Immature natural killer cell (primary cell): ENCODE data around the gene FREM3. TPM values are rescaled to one million over a fixed set of nuclear protein-coding genes. Genes with fewer than 3 reads are reported as not detected.
A peak's percentile ranks its signal among the peaks of the same experiment; 100 is the strongest.
"Not testable (repeated sequence)": the region's sequence is repeated elsewhere in the genome, so short reads cannot be mapped to it uniquely, and the experiment has no call there.

Source experiments
- DNase-seq, 3 donors: peaks; one replicate each; pipeline ENCODE4 v3.0.0; 2022; ENCODE audit warnings: mixed read lengths in 1 of 3
- H3K27ac Mint-ChIP-seq, 6 donors: one replicate each; pipeline ENCODE4 v1.8.0; 2020; ENCODE audit warnings: mixed read lengths in 6 of 6, mild to moderate bottlenecking in 5 of 6, inconsistent platforms in 4 of 6, moderate library complexity in 3 of 6
- H3K27me3 Mint-ChIP-seq, 3 donors: one replicate each; pipeline ENCODE4 v1.8.0; 2020 to 2021; ENCODE audit warnings: low read depth in 3 of 3, mild to moderate bottlenecking in 3 of 3, mixed read lengths in 3 of 3, moderate library complexity in 3 of 3, inconsistent platforms in 1 of 3
- H3K36me3 Mint-ChIP-seq, 3 donors: one replicate each; pipeline ENCODE4 v1.8.0; 2020; ENCODE audit warnings: mixed read lengths in 3 of 3, inconsistent platforms in 2 of 3, mild to moderate bottlenecking in 2 of 3
- H3K4me1 Mint-ChIP-seq, 2 donors: one replicate each; pipeline ENCODE4 v1.8.0; 2020; ENCODE audit warnings: inconsistent platforms in 2 of 2, mild to moderate bottlenecking in 2 of 2, mixed read lengths in 2 of 2, moderate library complexity in 1 of 2
- H3K4me3 Mint-ChIP-seq, 5 donors: one replicate each; pipeline ENCODE4 v1.8.0; 2020; ENCODE audit warnings: mild to moderate bottlenecking in 5 of 5, mixed read lengths in 5 of 5, inconsistent platforms in 3 of 5, moderate library complexity in 3 of 5
- H3K9me3 Mint-ChIP-seq, 6 donors: one replicate each; pipeline ENCODE4 v1.8.0; 2020; ENCODE audit warnings: mild to moderate bottlenecking in 6 of 6, mixed read lengths in 6 of 6, inconsistent platforms in 4 of 6, moderate library complexity in 3 of 6
- polyA plus RNA-seq, 3 donors: library from polyadenylated mRNA; unstranded; fragments of 300-500 nt; fragmentation: Illumina TruSeq; gene quantifications; one replicate each; pipeline ENCODE4 v1.2.3, GENCODE V29; 2021

Gene FREM3
- polyA plus RNA-seq, 3 donors from 2014 or later = not detected

DNA sequence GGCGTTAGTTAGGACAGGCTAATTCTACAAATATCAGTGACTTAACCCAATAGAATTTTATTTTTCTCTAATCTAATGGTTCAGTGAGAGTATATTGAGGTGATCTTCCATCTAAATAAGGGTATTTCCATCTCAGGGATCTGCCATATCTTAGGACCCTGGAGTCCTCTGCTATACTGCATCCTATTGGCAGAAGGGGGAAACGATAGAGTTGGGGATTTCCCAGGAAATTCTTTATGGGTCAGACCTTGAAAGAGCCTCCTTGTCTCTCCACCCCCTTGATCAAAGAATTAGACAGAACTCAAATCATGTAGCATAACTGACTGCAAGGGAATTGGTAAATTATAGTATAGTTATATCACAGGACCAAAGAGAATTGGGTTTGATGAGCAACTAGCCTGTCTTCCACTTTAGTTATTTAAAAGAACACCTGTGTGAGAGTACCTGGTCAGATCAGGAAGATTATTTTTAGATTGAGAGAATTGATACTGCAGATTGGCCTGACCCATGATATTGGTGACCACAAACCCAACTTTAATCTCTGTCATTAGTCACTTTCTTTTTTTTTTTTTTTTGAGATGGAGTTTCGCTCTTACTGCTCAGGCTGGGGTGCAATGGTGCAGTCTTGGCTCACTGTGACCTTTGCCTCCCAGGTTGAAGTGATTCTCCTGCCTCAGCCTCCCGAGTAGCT, 161.4 kb downstream of the FREM3 start:
- H3K4me1 Mint-ChIP-seq = peaks cover 0 to 10% of the 10 kb centered on the region in 2 donors
- peaks cover 31 to 70% (median 66%) of the 10 kb centered on the region in 3 donors for H3K36me3 Mint-ChIP-seq
- peak overlapping the region in 3 of 6 donors; percentile 18 to 51 (median 28) for H3K27ac Mint-ChIP-seq
- no peaks in the 10 kb centered on the region for H3K9me3 Mint-ChIP-seq
- no peak for DNase-seq
- no peak overlapping the region for H3K4me3 Mint-ChIP-seq
- peaks cover 0 to 2% (median 0%) of the 10 kb centered on the region in 3 donors for H3K27me3 Mint-ChIP-seq

DNA sequence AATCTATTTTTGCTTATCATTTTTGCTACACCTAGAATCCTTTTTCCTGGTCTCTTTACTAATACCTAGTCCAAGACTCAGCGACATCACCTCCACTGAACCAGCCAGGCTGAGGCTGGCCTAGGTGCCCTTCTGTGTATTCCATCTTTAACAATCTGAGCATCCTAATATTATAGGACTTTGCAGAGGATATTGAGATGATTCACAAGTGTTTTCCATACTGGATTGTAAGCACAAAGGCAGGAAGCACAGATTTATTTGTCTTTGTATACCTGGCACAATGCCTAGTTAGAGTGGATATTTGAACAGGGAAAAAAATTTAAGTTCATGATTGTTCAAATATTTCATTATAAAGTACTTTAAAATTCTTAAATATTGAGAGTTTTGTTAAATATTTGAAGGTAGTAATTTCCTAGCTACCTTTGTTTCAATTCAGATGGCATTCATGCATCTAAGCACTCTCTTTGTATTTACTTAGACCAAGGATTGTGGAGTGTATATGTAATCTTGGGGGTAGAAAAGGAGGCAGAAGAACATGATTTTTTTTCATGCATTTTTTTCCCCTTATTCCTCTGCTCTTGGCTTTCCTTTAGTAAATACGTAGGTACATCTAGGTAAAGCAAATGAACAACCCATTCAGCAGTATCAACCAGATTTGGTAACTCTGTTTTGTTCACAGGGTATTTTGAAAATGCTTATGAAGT, 168.5 kb downstream of the FREM3 start:
- Mint-ChIP-seq H3K4me1 (peaks cover 3 to 18% of the 10 kb centered on the region in 2 donors), H3K27ac (no peak overlapping the region), H3K36me3 (peaks cover 17 to 61% (median 47%) of the 10 kb centered on the region in 3 donors), H3K9me3 (no peaks in the 10 kb centered on the region), H3K4me3 (no peak overlapping the region), H3K27me3 (no peaks in the 10 kb centered on the region)
- DNase-seq = no peak

DNA sequence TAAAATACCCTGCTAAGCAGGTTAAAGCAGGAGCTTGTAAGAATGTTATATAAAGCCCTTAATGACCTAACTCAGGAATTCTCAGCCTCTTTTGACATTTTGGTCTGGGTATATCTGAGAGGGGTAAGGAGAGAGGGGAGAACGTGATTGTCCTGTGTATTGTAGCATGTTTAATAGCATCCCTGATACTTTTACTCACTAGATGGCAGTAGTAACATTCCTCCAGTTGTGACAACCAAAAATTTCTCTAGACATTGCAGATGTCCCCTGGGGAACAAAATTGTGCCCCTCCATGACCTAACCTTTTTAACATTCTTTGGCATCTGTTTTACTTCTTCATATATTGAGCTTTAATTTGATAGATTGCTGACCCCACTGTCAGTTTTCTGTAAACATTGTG, 169.1 kb downstream of the FREM3 start:
- Mint-ChIP-seq H3K9me3 (no peaks in the 10 kb centered on the region), H3K36me3 (peaks cover 17 to 61% (median 44%) of the 10 kb centered on the region in 3 donors), H3K27ac (peak overlapping the region in 2 of 6 donors; percentile 34 to 50), H3K4me3 (no peak overlapping the region), H3K27me3 (peaks cover 0 to 3% (median 0%) of the 10 kb centered on the region in 3 donors), H3K4me1 (peaks cover 3 to 24% of the 10 kb centered on the region in 2 donors)
- DNase-seq = no peak

DNA sequence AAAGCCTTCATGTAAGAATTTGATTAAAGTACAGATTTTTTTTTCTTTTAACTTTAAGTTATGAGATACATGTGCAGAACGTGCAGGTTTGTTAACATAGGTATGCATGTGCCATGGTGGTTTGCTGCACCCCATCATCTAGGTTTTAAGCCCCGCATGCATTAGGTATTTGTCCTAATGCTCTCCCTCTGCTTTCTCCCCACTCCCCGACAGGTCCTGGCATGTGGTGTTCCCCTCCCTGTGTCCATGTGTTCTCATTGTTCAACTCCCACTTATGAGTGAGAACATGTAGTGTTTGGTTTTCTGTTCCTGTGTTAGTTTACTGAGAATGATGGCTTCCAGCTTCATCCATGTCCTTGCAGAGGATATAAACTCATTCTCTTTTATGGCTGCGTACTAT, 172.4 kb downstream of the FREM3 start:
- not testable (repeated sequence) for H3K27me3 Mint-ChIP-seq, DNase-seq, H3K9me3 Mint-ChIP-seq, H3K4me3 Mint-ChIP-seq
- peaks cover 3 to 48% of the 10 kb centered on the region in 2 donors for H3K4me1 Mint-ChIP-seq
- peaks cover 21 to 62% (median 35%) of the 10 kb centered on the region in 3 donors for H3K36me3 Mint-ChIP-seq
- peak overlapping the region in 1 of 6 donors; percentile 1 for H3K27ac Mint-ChIP-seq

Other genes starting within 250 kb of the FREM3 start
- 10 to 100 TPM; 18.7 to 34.9 (median 20.1) TPM for gene SMARCA5, start 187.0 kb downstream of the FREM3 start, polyA plus RNA-seq
- 1 to 10 TPM in 2 of 3 donors, not detected in 1; 1.7 to 3.7 TPM for gene GYPE, start 204.9 kb upstream of the FREM3 start, polyA plus RNA-seq